IMR-90 (cell line): ENCODE results near the gene ANXA4. TPM values are rescaled to one million over a fixed set of nuclear protein-coding genes. Genes with fewer than 3 reads are reported as not detected.
"Not testable (repeated sequence)": the region's sequence is repeated elsewhere in the genome, so short reads cannot be mapped to it uniquely, and the experiment has no call there.

Experiments used
- ATAC-seq: fragments of 200-7000 bp; cut with Tn5 transposase; 2 replicates; pipeline ENCODE4 v1.9.1; 2020; ENCODE audit warnings: low read depth, mild to moderate bottlenecking, moderate library complexity
- BruUV-seq: library from RNA; stranded (reverse); fragments of 400-500 nt; replicated peaks from 2 replicates; lab custom pipeline; 2021; lab: Mats Ljungman, UMichigan
- CTCF ChIA-PET: fragments of 300-600 bp; formaldehyde crosslinking; extraction: SDS; loops from one replicate; lab custom pipeline; 2021; ENCODE audit warnings: antibody characterized with exemption; lab: Yijun Ruan, JAX
- POLR2A ChIA-PET: fragments of 300-600 bp; sonication (Branson Sonifier 250); formaldehyde crosslinking; loops from one replicate; lab custom pipeline; 2022; ENCODE audit warnings: antibody characterized with exemption; ENCODE audit not compliant: unreplicated experiment; lab: Charles Lee
- DNase-seq: peaks from one replicate; pipeline ENCODE4 v3.0.0; 2013
- H2AFZ ChIP-seq: replicated peaks from 2 replicates; pipeline ENCODE3; 2013; ENCODE audit warnings: low read length, mild to moderate bottlenecking; ENCODE audit not compliant: poor library complexity
- H2AK5ac ChIP-seq: 2 replicates; pipeline ENCODE4 v1.6.1; 2013; ENCODE audit warnings: low read depth, low read length, inconsistent platforms
- H2AK9ac ChIP-seq: replicated peaks from 2 replicates; pipeline ENCODE3; 2013; ENCODE audit warnings: mild to moderate bottlenecking, low read depth, low read length, moderate library complexity; ENCODE audit not compliant: poor library complexity
- H2BK120ac ChIP-seq: 2 replicates; pipeline ENCODE4 v1.6.1; 2013; ENCODE audit warnings: low read depth, low read length, inconsistent platforms
- H2BK15ac ChIP-seq: 3 replicates; pipeline ENCODE4 v1.6.1; 2013; ENCODE audit warnings: low read depth, low read length, inconsistent platforms
- H2BK20ac ChIP-seq: 2 replicates; pipeline ENCODE4 v1.6.1; 2013; ENCODE audit warnings: low read depth, mild to moderate bottlenecking, inconsistent platforms, low read length, moderate library complexity
- H2BK5ac ChIP-seq: 2 replicates; pipeline ENCODE4 v1.6.1; 2013; ENCODE audit warnings: mild to moderate bottlenecking, low read depth, low read length, inconsistent platforms; ENCODE audit not compliant: poor library complexity, severe bottlenecking
- H3K14ac ChIP-seq: replicated peaks from 2 replicates; pipeline ENCODE4 v1.6.1; 2013; ENCODE audit warnings: low read depth, low read length, inconsistent platforms
- H3K18ac ChIP-seq: 2 replicates; pipeline ENCODE4 v1.6.1; 2013; ENCODE audit warnings: low read depth, low read length, control low read depth
- H3K23ac ChIP-seq: 2 replicates; pipeline ENCODE4 v1.6.1; 2013; ENCODE audit warnings: low read depth, low read length, inconsistent platforms
- H3K27ac ChIP-seq: 2 replicates; pipeline ENCODE4 v1.5.1; 2013; ENCODE audit warnings: mild to moderate bottlenecking, control low read depth, low read length; ENCODE audit not compliant: insufficient read depth
- H3K27me3 ChIP-seq: 2 replicates; pipeline ENCODE4 v1.6.1; 2013; ENCODE audit warnings: low read length; ENCODE audit not compliant: control insufficient read depth, insufficient read depth
- H3K36me3 ChIP-seq: 2 replicates; pipeline ENCODE4 v1.6.1; 2013; ENCODE audit warnings: low read length, mixed read lengths; ENCODE audit not compliant: control insufficient read depth, insufficient read depth
- H3K4ac ChIP-seq: 2 replicates; pipeline ENCODE4 v1.6.1; 2013; ENCODE audit warnings: low read depth, low read length, inconsistent platforms
- H3K4me1 ChIP-seq: 2 replicates; pipeline ENCODE4 v1.6.1; 2013; ENCODE audit warnings: low read length, mixed read lengths; ENCODE audit not compliant: control insufficient read depth, insufficient read depth
- H3K4me2 ChIP-seq: 2 replicates; pipeline ENCODE4 v1.6.1; 2013; ENCODE audit warnings: low read depth, mild to moderate bottlenecking, control low read depth, low read length, moderate library complexity
- H3K4me3 ChIP-seq: 2 replicates; pipeline ENCODE4 v1.5.1; 2013; ENCODE audit warnings: low read depth, mild to moderate bottlenecking, control low read depth, low read length, moderate library complexity; ENCODE audit not compliant: insufficient read depth
- H3K56ac ChIP-seq: 2 replicates; pipeline ENCODE4 v1.6.1; 2013; ENCODE audit warnings: low read length, inconsistent platforms; ENCODE audit not compliant: insufficient read depth; ENCODE audit errors: extremely low read depth
- H3K79me1 ChIP-seq, 2 experiments: 2 replicates each; pipeline ENCODE4 v1.6.1; 2013; ENCODE audit warnings: low read length in 2 of 2, inconsistent platforms in 1 of 2, low read depth in 1 of 2
- H3K9ac ChIP-seq: 2 replicates; pipeline ENCODE4 v1.6.1; 2013; ENCODE audit warnings: low read depth, low read length, control low read depth
- H3K9me1 ChIP-seq: 2 replicates; pipeline ENCODE4 v1.6.1; 2013; ENCODE audit warnings: low read length, inconsistent platforms; ENCODE audit not compliant: insufficient read depth
- H3K9me3 ChIP-seq: 2 replicates; pipeline ENCODE4 v1.6.1; 2013; ENCODE audit warnings: low read length; ENCODE audit not compliant: control insufficient read depth, insufficient read depth
- H4K20me1 ChIP-seq: 2 replicates; pipeline ENCODE4 v1.6.1; 2013; ENCODE audit warnings: low read length, inconsistent platforms; ENCODE audit not compliant: insufficient read depth
- H4K5ac ChIP-seq: 2 replicates; pipeline ENCODE4 v1.6.1; 2013; ENCODE audit warnings: mild to moderate bottlenecking, low read depth, low read length, control low read depth
- H4K8ac ChIP-seq, 2 experiments: 2 replicates each; pipeline ENCODE4 v1.6.1; 2013; ENCODE audit warnings: low read depth in 2 of 2, low read length in 2 of 2, control low read depth in 1 of 2, inconsistent platforms in 1 of 2
- H4K91ac ChIP-seq: 2 replicates; pipeline ENCODE4 v1.6.1; 2013; ENCODE audit warnings: low read depth, low read length, inconsistent platforms; ENCODE audit not compliant: insufficient read depth
- CTCF ChIP-seq: conservative IDR thresholded peaks from 2 replicates; pipeline ENCODE4 v1.5.1; 2012; ENCODE audit warnings: mild to moderate bottlenecking, low read depth, low read length, improper control_type of control experiment
- RAD21 ChIP-seq: IDR thresholded peaks from 2 replicates; pipeline ENCODE4 v1.6.1; 2012; ENCODE audit warnings: low read length, improper control_type of control experiment
- SMC3 ChIP-seq: fragments of 150-350 bp; IDR thresholded peaks from 2 replicates; pipeline ENCODE4 v1.6.1; 2016; ENCODE audit warnings: low read depth, mild to moderate bottlenecking, antibody characterized with exemption, low read length, moderate library complexity
- WGBS, 2 experiments: methylation state at CpG; one replicate each; pipeline versions ENCODE4 v1.1.5 to v1.1.7; 2013; ENCODE audit warnings: missing lambda C conversion rate in 2 of 2; ENCODE audit not compliant: insufficient read length in 1 of 2; ENCODE audit errors: extremely low coverage in 2 of 2; 5-methylcytosine and 5-hydroxymethylcytosine counted together
- dilution Hi-C: fragments of 300-500 bp; cut with HindIII; formaldehyde crosslinking; loops from one replicate; pipeline ENCODE4 v1.14.3; 2018; ENCODE audit warnings: low sequenced_read_pairs; ENCODE audit not compliant: unreplicated experiment
- in situ Hi-C: fragments of 300-500 bp; cut with MboI; formaldehyde crosslinking; loops from 3 replicates; pipeline ENCODE4 v1.14.3; 2019; ENCODE audit warnings: low sequenced_read_pairs, inconsistent platforms, mixed read lengths
- intact Hi-C: fragments of 100-400 bp; cut with micrococcal nuclease; formaldehyde crosslinking; loops from 2 replicates; pipeline ENCODE4 v1.10.0; 2022
- polyA plus RNA-seq, 3 experiments: library from polyadenylated mRNA; depleted of rRNA; stranded (reverse); fragments of >200 nt; gene quantifications; 2 replicates each; pipeline ENCODE4 v1.2.3, GENCODE V29; 2012; ENCODE audit warnings: low replicate concordance in 1 of 3
- total RNA-seq: library from RNA; depleted of rRNA; stranded (reverse); fragments of >200 nt; gene quantifications from 2 replicates; pipeline ENCODE4 v1.2.3, GENCODE V29; 2012

Gene ANXA4
- total and polyA plus RNA-seq, 2 of the 4 experiments (the other 2 are of a cell fraction), result 22.2 to 72.0 TPM

GRCh38 chr2:69714539-69715220 is 27.3 kb upstream of the ANXA4 start:
- H4K8ac ChIP-seq, POLR2A ChIA-PET, H2AK9ac ChIP-seq, H2BK15ac ChIP-seq, H3K9me3 ChIP-seq, H3K14ac ChIP-seq, dilution Hi-C loops, H3K36me3 ChIP-seq, H3K4me2 ChIP-seq, H2BK20ac ChIP-seq, H3K18ac ChIP-seq, H3K4me1 ChIP-seq, H3K23ac ChIP-seq, H4K5ac ChIP-seq, H4K91ac ChIP-seq, H4K20me1 ChIP-seq, H3K4me3 ChIP-seq, H3K27ac ChIP-seq, BruUV-seq, H2BK120ac ChIP-seq, H3K4ac ChIP-seq, H3K27me3 ChIP-seq, H3K56ac ChIP-seq, H2BK5ac ChIP-seq, H3K79me1 ChIP-seq, H3K9ac ChIP-seq: not testable (repeated sequence)
- DNase-seq, result peak; percentile 80
- intact Hi-C loops, result loop anchor here (1.0 to 5.0 kb wide), 4 partner anchors 72 to 339 kb away; partner anchors contain the start of genes AAK1 and NFU1
- peak overlapping the region; percentile 5 for H2AFZ ChIP-seq
- peaks cover 12% of the 10 kb centered on the region for H3K9me1 ChIP-seq
- in situ Hi-C loops, result loop anchor here (5.0 kb wide), 1 partner anchor 152 kb away; no protein-coding TSS in a partner anchor
- 0 out of 2 replicates have a peak overlapping the region, but pooled peaks have one; percentile 62 for H2AK5ac ChIP-seq
- 13% methylated on average over 4 of the region's 9 CpGs; no CpG with 5 or more reads in 1 of the 2 experiments for WGBS, 2 experiments
- CTCF ChIA-PET, result interaction anchor here (1.0 kb wide), 1 partner anchor 17 kb away, joined by 3 read pairs; no protein-coding TSS in a partner anchor
- ATAC-seq, result peak; percentile 92
- TF ChIP-seq RAD21 (peak; percentile 92), CTCF (peak; percentile 77), SMC3 (peak; percentile 91)
